PC-9 (cell line): ENCODE results near the gene MBD5. TPM values are rescaled to one million over a fixed set of nuclear protein-coding genes. Genes with fewer than 3 reads are reported as not detected.

Source experiments
- BruUV-seq: library from RNA; stranded (reverse); fragments of 400-500 nt; replicated peaks from 2 replicates; lab custom pipeline; 2021; lab: Mats Ljungman, UMichigan
- CTCF ChIA-PET: fragments of 300-600 bp; sonication (Branson Sonifier 250); formaldehyde crosslinking; loops from one replicate; lab custom pipeline; 2022; ENCODE audit warnings: antibody characterized with exemption; lab: Charles Lee
- POLR2A ChIA-PET: fragments of 300-600 bp; sonication (Branson Sonifier 250); formaldehyde crosslinking; loops from one replicate; lab custom pipeline; 2022; ENCODE audit warnings: antibody characterized with exemption; ENCODE audit not compliant: unreplicated experiment; lab: Charles Lee
- DNase-seq, 2 experiments: peaks; one replicate each; pipeline versions ENCODE4 v3.0.0 to v3.0.0-alpha.2; 2015 to 2022; ENCODE audit warnings: mixed read lengths in 1 of 2
- H2AFZ ChIP-seq: fragments of 200-600 bp; sonication (generic); 2 replicates; pipeline ENCODE4 v1.8.1; 2017; ENCODE audit warnings: antibody characterized with exemption
- H3F3A ChIP-seq: fragments of 200-600 bp; sonication (generic); 2 replicates; pipeline ENCODE4 v1.8.1; 2017; ENCODE audit warnings: antibody characterized with exemption, mild to moderate bottlenecking, low read depth; ENCODE audit not compliant: insufficient read depth
- H3K27ac ChIP-seq: fragments of 200-600 bp; sonication (generic); 2 replicates; pipeline ENCODE4 v1.6.1; 2016; ENCODE audit warnings: mixed run types
- H3K27me3 ChIP-seq: fragments of 200-600 bp; sonication (generic); 2 replicates; pipeline ENCODE4 v1.6.1; 2016; ENCODE audit warnings: low read depth, mixed run types; ENCODE audit not compliant: insufficient read depth
- H3K36me3 ChIP-seq: fragments of 200-600 bp; sonication (generic); 2 replicates; pipeline ENCODE4 v1.6.1; 2016; ENCODE audit warnings: low read depth, mixed run types
- H3K4me1 ChIP-seq: fragments of 200-600 bp; sonication (generic); replicated peaks from 2 replicates; pipeline ENCODE4 v1.6.1; 2016; ENCODE audit warnings: mixed run types; ENCODE audit not compliant: insufficient read depth
- H3K4me2 ChIP-seq: fragments of 200-600 bp; sonication (generic); 2 replicates; pipeline ENCODE4 v1.6.1; 2017; ENCODE audit warnings: mixed run types
- H3K4me3 ChIP-seq: fragments of 200-600 bp; sonication (generic); 2 replicates; pipeline ENCODE4 v1.6.1; 2016; ENCODE audit warnings: mixed run types
- H3K79me2 ChIP-seq: fragments of 200-600 bp; sonication (generic); 2 replicates; pipeline ENCODE4 v1.6.1; 2017; ENCODE audit warnings: low read depth, mixed run types
- H3K9me2 ChIP-seq: fragments of 200-600 bp; sonication (generic); 2 replicates; pipeline ENCODE4 v1.8.1; 2017; ENCODE audit warnings: mild to moderate bottlenecking; ENCODE audit not compliant: insufficient read depth
- H3K9me3 ChIP-seq: fragments of 200-600 bp; sonication (generic); 2 replicates; pipeline ENCODE4 v1.8.1; 2016; ENCODE audit warnings: low read depth; ENCODE audit not compliant: insufficient read depth
- H4K20me1 ChIP-seq: fragments of 200-600 bp; sonication (generic); 2 replicates; pipeline ENCODE4 v1.8.1; 2017; ENCODE audit not compliant: insufficient read depth
- CTCF ChIP-seq: fragments of 200-600 bp; sonication (generic); conservative IDR thresholded peaks from 2 replicates; pipeline ENCODE4 v1.6.1; 2017; ENCODE audit warnings: mixed run types, antibody characterized with exemption, mild to moderate bottlenecking, moderate library complexity
- EZH2 ChIP-seq: fragments of 200-600 bp; sonication (generic); IDR thresholded peaks from 2 replicates; pipeline ENCODE4 v1.8.0; 2017; ENCODE audit warnings: antibody characterized with exemption, low read depth
- intact Hi-C: fragments of 100-400 bp; cut with micrococcal nuclease; formaldehyde crosslinking; loops from one replicate; pipeline ENCODE4 v1.10.0; 2022; ENCODE audit not compliant: unreplicated experiment
- total RNA-seq: library from RNA; stranded (reverse); gene quantifications from 2 replicates; pipeline ENCODE4 v1.2.3, GENCODE V29; 2021

MBD5 gene
- total RNA-seq, 1 experiment from 2014 or later: 46.5 TPM

- Histone ChIP-seq H2AFZ (no peak overlapping the region), H4K20me1 (peaks cover 15% of the 10 kb centered on the region; the same call in 1 of the 2 replicates), H3K9me3 (no peaks in the 10 kb centered on the region), H3K27ac (no peak overlapping the region), H3K36me3 (no peaks in the 10 kb centered on the region), H3K9me2 (no peaks in the 10 kb centered on the region), H3K4me1 (peaks cover 28% of the 10 kb centered on the region), H3K79me2 (peaks cover 69% of the 10 kb centered on the region), H3K27me3 (no peaks in the 10 kb centered on the region), H3K4me3 (peak overlapping the region; percentile 69; the same call in 1 of the 2 replicates), H3F3A (peaks cover 7% of the 10 kb centered on the region), H3K4me2 (peak overlapping the region; percentile 90)
- BruUV-seq: no TSS peak
- ChIA-PET CTCF (no interaction called here), POLR2A (interaction anchor here (0.7 kb wide), 1 partner anchor 275 kb away, joined by 6 read pairs; no protein-coding TSS in a partner anchor)
- intact Hi-C loops: loop anchor here (10.0 kb wide), 1 partner anchor 622 kb away; the partner anchor contains the start of gene EPC2
- no peak for TF ChIP-seq EZH2
- TF ChIP-seq CTCF: no peak
- no peak for DNase-seq
Observed at GRCh38 chr2:148022882-148023281, 2.0 kb downstream of the MBD5 start.

GRCh38 chr2:148023861-148024260, 3.0 kb downstream of the MBD5 start:
- no peak for DNase-seq
- Histone ChIP-seq H3K4me3 (no peak overlapping the region), H3K4me1 (peaks cover 18% of the 10 kb centered on the region), H3F3A (peaks cover 7% of the 10 kb centered on the region), H3K27me3 (no peaks in the 10 kb centered on the region), H3K79me2 (peaks cover 59% of the 10 kb centered on the region), H3K27ac (no peak overlapping the region), H3K9me2 (no peaks in the 10 kb centered on the region), H3K36me3 (no peaks in the 10 kb centered on the region), H4K20me1 (peaks cover 12% of the 10 kb centered on the region; the same call in 1 of the 2 replicates), H3K9me3 (no peaks in the 10 kb centered on the region), H3K4me2 (0 out of 2 replicates have a peak overlapping the region, but pooled peaks have one; percentile 90), H2AFZ (no peak overlapping the region)
- ChIA-PET POLR2A (no interaction called here), CTCF (no interaction called here)
- intact Hi-C loops: loop anchor here (10.0 kb wide), 1 partner anchor 621 kb away; the partner anchor contains the start of gene EPC2
- BruUV-seq: no TSS peak
- TF ChIP-seq CTCF (no peak), EZH2 (no peak)

GRCh38 chr2:148026573-148026972, 5.7 kb downstream of the MBD5 start:
- Histone ChIP-seq H3K9me2 (no peaks in the 10 kb centered on the region), H3K79me2 (peaks cover 40% of the 10 kb centered on the region), H3F3A (no peaks in the 10 kb centered on the region), H3K4me2 (no peak overlapping the region), H3K4me1 (peaks cover 16% of the 10 kb centered on the region; the same call in 1 of the 2 replicates), H4K20me1 (no peaks in the 10 kb centered on the region), H3K4me3 (no peak overlapping the region), H3K36me3 (no peaks in the 10 kb centered on the region), H2AFZ (no peak overlapping the region), H3K27me3 (no peaks in the 10 kb centered on the region), H3K9me3 (no peaks in the 10 kb centered on the region), H3K27ac (no peak overlapping the region)
- DNase-seq: no peak
- TF ChIP-seq CTCF: no peak
- TF ChIP-seq EZH2: no peak
- CTCF ChIA-PET: no interaction called here
- intact Hi-C loops: loop anchor here (10.0 kb wide), 1 partner anchor 618 kb away; the partner anchor contains the start of gene EPC2
- BruUV-seq: no TSS peak
- POLR2A ChIA-PET: no interaction called here
